Neutrophil (primary cell): ENCODE results near the gene RASSF5.

Experiments used
- H3K27ac ChIP-seq: fragments of 200-600 bp; sonication (generic); 2 replicates; pipeline ENCODE4 v1.5.1; 2016; ENCODE audit warnings: mild to moderate bottlenecking, moderate library complexity
- H3K27me3 ChIP-seq: fragments of 200-600 bp; sonication (generic); 2 replicates; pipeline ENCODE4 v1.6.0; 2016; ENCODE audit warnings: mild to moderate bottlenecking
- H3K36me3 ChIP-seq: fragments of 200-600 bp; sonication (generic); 2 replicates; pipeline ENCODE4 v1.5.1; 2017
- H3K4me1 ChIP-seq, 2 experiments: fragments of 200-600 bp in 1 of 2; sonication (generic) in 1 of 2; 1 replicate in 1 of 2; 2 replicates in 1 of 2; pipeline versions ENCODE4 v1.5.1 to v1.6.1; 2013 to 2016; ENCODE audit warnings: low read depth in 1 of 2, low read length in 1 of 2, mild to moderate bottlenecking in 1 of 2, moderate library complexity in 1 of 2; ENCODE audit not compliant: control insufficient read depth in 1 of 2, insufficient read depth in 1 of 2
- H3K4me3 ChIP-seq, 2 experiments: fragments of 200-600 bp in 1 of 2; sonication (generic) in 1 of 2; 1 replicate in 1 of 2; 2 replicates in 1 of 2; pipeline ENCODE4 v1.5.1; 2013 to 2016; ENCODE audit warnings: low read depth in 1 of 2, low read length in 1 of 2, mild to moderate bottlenecking in 1 of 2, moderate library complexity in 1 of 2
- H3K9me3 ChIP-seq: fragments of 200-600 bp; sonication (generic); 2 replicates; pipeline ENCODE4 v1.5.1; 2016
- CTCF ChIP-seq: fragments of 200-600 bp; sonication (generic); IDR thresholded peaks from 2 replicates; pipeline ENCODE4 v1.5.1; 2016; ENCODE audit warnings: antibody characterized with exemption

RASSF5 gene

GRCh38 chr1:206557636-206558473 lies 50.5 kb downstream of the RASSF5 start:
- Histone ChIP-seq H3K4me3 (peak overlapping the region; percentile 96), H3K27me3 (no peaks in the 10 kb centered on the region), H3K27ac (peak overlapping the region; percentile 100), H3K36me3 (peaks cover 35% of the 10 kb centered on the region), H3K4me1 (peaks cover 70 to 77% of the 10 kb centered on the region in 2 experiments), H3K9me3 (no peaks in the 10 kb centered on the region)
- TF ChIP-seq CTCF: peak; percentile 52

- Histone ChIP-seq H3K4me1 (peaks cover 82 to 88% of the 10 kb centered on the region in 2 experiments), H3K27ac (peak overlapping the region; percentile 100), H3K4me3 (peak overlapping the region; percentile 96)
Observed at GRCh38 chr1:206558794-206559671, 51.7 kb downstream of the RASSF5 start.

GRCh38 chr1:206559672-206559995 lies 52.3 kb downstream of the RASSF5 start:
- Histone ChIP-seq H3K4me3 (peak overlapping the region; percentile 96), H3K27ac (peak overlapping the region; percentile 100), H3K36me3 (peaks cover 52% of the 10 kb centered on the region), H3K4me1 (peaks cover 88% of the 10 kb centered on the region in 2 experiments), H3K9me3 (no peaks in the 10 kb centered on the region), H3K27me3 (no peaks in the 10 kb centered on the region)
- no peak for TF ChIP-seq CTCF

More at GRCh38 chr1:206558794-206559671, 51.7 kb downstream of the RASSF5 start:
- TF ChIP-seq CTCF: no peak
- H3K36me3 ChIP-seq: peaks cover 46% of the 10 kb centered on the region
- no peaks in the 10 kb centered on the region for H3K27me3 ChIP-seq
- no peaks in the 10 kb centered on the region for H3K9me3 ChIP-seq

- H3K27ac ChIP-seq: peak overlapping the region; percentile 100
- peaks cover 88 to 90% of the 10 kb centered on the region in 2 experiments for H3K4me1 ChIP-seq
Observed at GRCh38 chr1:206560007-206560716, 52.8 kb downstream of the RASSF5 start.

More at GRCh38 chr1:206560007-206560716, 52.8 kb downstream of the RASSF5 start:
- Histone ChIP-seq H3K36me3 (peaks cover 57% of the 10 kb centered on the region), H3K9me3 (no peaks in the 10 kb centered on the region), H3K27me3 (no peaks in the 10 kb centered on the region), H3K4me3 (peak overlapping the region; percentile 96)
- no peak for TF ChIP-seq CTCF
